Measurements from ENCODE around the gene CCDC28A.

- TF ChIP-seq CTCF (IDR thresholded peaks at IDR 0.05) (no peak), BCL3 (IDR thresholded peaks at IDR 0.05) (no peak)
Measured at GRCh38 chr6:138833816-138834539, 60.4 kb downstream of the CCDC28A start.

Data from A549 (cell line).